HAP-1 (cell line): Measurements from ENCODE around the gene TMEFF2.

Experiments used
- DNase-seq, 2 experiments: peaks; one replicate each; pipeline ENCODE4 v3.0.0-alpha.2; 2016 to 2020; ENCODE audit warnings: low spot score in 2 of 2
- H3K27me3 ChIP-seq: fragments of 250-450 bp; sonication (Bioruptor Pico); 2 replicates; pipeline ENCODE4 v1.5.1; 2020; ENCODE audit warnings: low read depth, mild to moderate bottlenecking, moderate library complexity
- H3K36me3 ChIP-seq: fragments of 250-450 bp; sonication (Bioruptor Pico); replicated peaks from 2 replicates; pipeline ENCODE4 v1.5.1; 2020; ENCODE audit warnings: mild to moderate bottlenecking
- H3K4me1 ChIP-seq: fragments of 250-450 bp; sonication (Bioruptor Pico); 2 replicates; pipeline ENCODE4 v1.5.1; 2020; ENCODE audit warnings: mild to moderate bottlenecking
- H3K4me3 ChIP-seq: fragments of 250-450 bp; sonication (Bioruptor Pico); 2 replicates; pipeline ENCODE4 v1.5.1; 2020; ENCODE audit warnings: mild to moderate bottlenecking, moderate library complexity
- H3K9me3 ChIP-seq: fragments of 250-450 bp; sonication (Bioruptor Pico); 2 replicates; pipeline ENCODE4 v1.5.1; 2020; ENCODE audit warnings: mild to moderate bottlenecking, moderate library complexity
- in situ Hi-C: fragments of 300-500 bp; cut with MboI; formaldehyde crosslinking; loops from 3 replicates; pipeline ENCODE4 v1.14.3; 2020; ENCODE audit warnings: low sequenced_read_pairs, inconsistent platforms, mixed read lengths

The TMEFF2 gene

GRCh38 chr2:192029089-192029488 lies 165.6 kb downstream of the TMEFF2 start:
- Histone ChIP-seq H3K36me3 (no peaks in the 10 kb centered on the region), H3K9me3 (no peaks in the 10 kb centered on the region), H3K4me3 (no peak overlapping the region), H3K27me3 (no peaks in the 10 kb centered on the region), H3K4me1 (0 out of 2 replicates have a peak, but pooled peaks cover 10% of the 10 kb centered on the region)
- peak; percentile 42 to 63 for DNase-seq
- in situ Hi-C loops, result no loop called here

DNA sequence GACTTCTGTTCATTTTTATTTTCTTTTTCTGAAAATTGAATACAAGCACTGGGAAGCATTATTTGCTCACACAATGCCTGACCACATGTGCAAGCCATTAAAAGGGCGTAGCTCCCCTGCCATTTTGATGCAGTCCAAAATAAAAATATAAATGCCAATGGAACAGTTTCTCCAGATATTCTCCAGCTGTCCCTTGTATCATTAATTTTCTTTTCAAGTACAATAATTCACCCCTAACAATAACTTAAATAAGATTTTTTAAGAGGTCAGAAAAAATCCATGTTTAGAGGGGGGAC lies 168.0 kb downstream of the TMEFF2 start:
- in situ Hi-C loops, result no loop called here
- no peaks in the 10 kb centered on the region for H3K9me3 ChIP-seq
- H3K36me3 ChIP-seq, result no peaks in the 10 kb centered on the region
- H3K4me1 ChIP-seq, result 0 out of 2 replicates have a peak, but pooled peaks cover 10% of the 10 kb centered on the region
- peak in 1 of 2 experiments; percentile 17 for DNase-seq
- H3K4me3 ChIP-seq, result no peak overlapping the region
- H3K27me3 ChIP-seq, result no peaks in the 10 kb centered on the region

- no peak overlapping the region for H3K4me3 ChIP-seq
- no peaks in the 10 kb centered on the region for H3K36me3 ChIP-seq
- H3K9me3 ChIP-seq, result no peaks in the 10 kb centered on the region
- in situ Hi-C loops, result no loop called here
- peak in 1 of 2 experiments; percentile 32 for DNase-seq
- 0 out of 2 replicates have a peak, but pooled peaks cover 10% of the 10 kb centered on the region for H3K4me1 ChIP-seq
- H3K27me3 ChIP-seq, result no peaks in the 10 kb centered on the region
Observed at GRCh38 chr2:192026059-192026824, 168.5 kb downstream of the TMEFF2 start.

DNA sequence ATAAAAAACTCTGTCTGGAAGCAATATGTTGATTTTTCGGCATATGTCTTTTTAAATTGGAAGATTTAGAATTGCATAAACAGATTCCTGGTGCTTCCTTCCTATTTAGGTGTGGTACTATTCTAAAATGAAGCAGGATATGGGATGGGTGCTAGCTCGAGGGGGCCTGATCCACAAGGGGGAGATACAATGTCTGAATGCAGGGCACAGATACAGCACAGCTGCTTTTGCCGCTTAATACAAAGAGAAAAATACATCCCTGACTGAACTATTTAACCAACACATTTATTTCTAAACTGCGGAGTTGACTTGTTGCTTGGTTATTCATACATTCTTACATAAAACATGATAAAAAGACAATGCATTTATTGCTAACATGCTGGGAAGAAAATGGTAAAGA lies 169.1 kb downstream of the TMEFF2 start:
- Histone ChIP-seq H3K4me3 (no peak overlapping the region), H3K4me1 (0 out of 2 replicates have a peak, but pooled peaks cover 10% of the 10 kb centered on the region), H3K9me3 (no peaks in the 10 kb centered on the region), H3K36me3 (no peaks in the 10 kb centered on the region), H3K27me3 (no peaks in the 10 kb centered on the region)
- in situ Hi-C loops, result no loop called here
- DNase-seq, result no peak

GRCh38 chr2:192023006-192023405 lies 171.7 kb downstream of the TMEFF2 start:
- H3K9me3 ChIP-seq, result no peaks in the 10 kb centered on the region
- H3K27me3 ChIP-seq, result no peaks in the 10 kb centered on the region
- DNase-seq, result no peak
- H3K4me3 ChIP-seq, result no peak overlapping the region
- 0 out of 2 replicates have a peak, but pooled peaks cover 10% of the 10 kb centered on the region for H3K4me1 ChIP-seq
- H3K36me3 ChIP-seq, result no peaks in the 10 kb centered on the region
- in situ Hi-C loops, result no loop called here

- no peaks in the 10 kb centered on the region for H3K27me3 ChIP-seq
- H3K4me3 ChIP-seq, result no peak overlapping the region
- no peaks in the 10 kb centered on the region for H3K9me3 ChIP-seq
- no peaks in the 10 kb centered on the region for H3K36me3 ChIP-seq
- H3K4me1 ChIP-seq, result no peaks in the 10 kb centered on the region
- DNase-seq, result no peak
- in situ Hi-C loops, result no loop called here
Observed at GRCh38 chr2:192017844-192018243, 176.9 kb downstream of the TMEFF2 start.

- H3K4me3 ChIP-seq, result no peak overlapping the region
- H3K36me3 ChIP-seq, result no peaks in the 10 kb centered on the region
- DNase-seq, result no peak
- H3K27me3 ChIP-seq, result no peaks in the 10 kb centered on the region
- in situ Hi-C loops, result no loop called here
- no peaks in the 10 kb centered on the region for H3K9me3 ChIP-seq
- H3K4me1 ChIP-seq, result no peaks in the 10 kb centered on the region
Observed at GRCh38 chr2:192016265-192016664, 178.5 kb downstream of the TMEFF2 start.

DNA sequence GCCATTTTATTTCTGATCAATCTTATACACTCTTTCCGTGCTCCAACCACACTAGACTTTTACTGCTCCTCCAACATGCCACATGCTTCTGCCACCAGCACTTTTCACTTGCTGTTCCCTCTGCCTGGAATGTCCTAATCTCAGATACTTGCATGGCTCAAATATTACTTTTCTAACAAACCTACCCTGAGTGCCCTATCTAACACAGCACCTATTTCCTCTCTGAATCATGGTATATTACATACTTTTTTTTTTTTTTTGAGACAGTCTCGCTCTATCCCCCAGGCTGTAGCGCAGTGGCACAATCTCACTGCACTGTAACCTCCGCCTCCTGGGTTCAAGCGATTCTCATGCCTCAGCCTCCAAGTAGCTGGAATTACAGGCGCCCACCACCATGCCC lies 181.5 kb downstream of the TMEFF2 start:
- peaks cover under 1% of the 10 kb centered on the region; the same call in 1 of the 2 replicates for H3K4me1 ChIP-seq
- no peak overlapping the region for H3K4me3 ChIP-seq
- no peaks in the 10 kb centered on the region for H3K36me3 ChIP-seq
- in situ Hi-C loops, result no loop called here
- no peak for DNase-seq
- no peaks in the 10 kb centered on the region for H3K27me3 ChIP-seq
- H3K9me3 ChIP-seq, result no peaks in the 10 kb centered on the region

- Histone ChIP-seq H3K9me3 (no peaks in the 10 kb centered on the region), H3K36me3 (no peaks in the 10 kb centered on the region), H3K27me3 (no peaks in the 10 kb centered on the region), H3K4me1 (peaks cover 3% of the 10 kb centered on the region; the same call in 1 of the 2 replicates), H3K4me3 (no peak overlapping the region)
- in situ Hi-C loops, result no loop called here
- no peak for DNase-seq
Observed at GRCh38 chr2:192011196-192011595, 183.5 kb downstream of the TMEFF2 start.

GRCh38 chr2:192010073-192010472 lies 184.7 kb downstream of the TMEFF2 start:
- in situ Hi-C loops, result no loop called here
- Histone ChIP-seq H3K36me3 (no peaks in the 10 kb centered on the region), H3K9me3 (no peaks in the 10 kb centered on the region), H3K27me3 (no peaks in the 10 kb centered on the region), H3K4me3 (no peak overlapping the region), H3K4me1 (peaks cover 6% of the 10 kb centered on the region)
- DNase-seq, result no peak

DNA sequence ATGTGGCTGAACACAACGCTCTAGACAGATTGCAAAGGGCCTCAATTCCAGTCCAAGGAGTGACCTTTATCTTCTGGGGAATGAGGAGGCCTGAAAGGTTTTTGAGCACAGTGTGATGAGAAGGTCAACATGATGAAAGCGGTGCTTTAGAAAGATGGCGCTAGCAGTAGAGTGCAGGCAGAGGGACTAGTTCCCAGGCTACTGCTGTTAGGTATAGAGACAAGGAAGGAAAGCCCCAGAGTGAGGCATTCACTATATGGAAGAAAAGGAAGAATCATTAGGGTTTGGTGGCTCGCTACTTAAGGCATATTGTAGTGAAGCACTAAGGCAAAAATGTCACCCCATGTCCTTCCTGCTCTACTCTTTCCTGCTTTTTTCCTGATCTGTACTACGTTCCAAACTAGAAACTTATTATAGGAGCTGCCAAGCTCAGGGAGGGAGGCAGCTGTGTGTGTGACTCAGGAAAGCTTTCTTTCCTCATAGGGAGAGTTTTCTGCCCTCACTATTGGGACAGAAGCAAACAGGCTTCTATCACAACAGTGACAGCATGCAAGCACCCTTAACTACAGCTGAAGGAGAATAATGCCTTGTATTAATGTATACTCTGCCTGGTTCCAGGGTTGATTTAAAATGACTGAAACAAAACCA lies 187.0 kb downstream of the TMEFF2 start:
- in situ Hi-C loops, result no loop called here

GRCh38 chr2:192005211-192005610 lies 189.5 kb downstream of the TMEFF2 start:
- no peak for DNase-seq
- Histone ChIP-seq H3K9me3 (no peaks in the 10 kb centered on the region), H3K27me3 (no peaks in the 10 kb centered on the region), H3K4me1 (peaks cover 16% of the 10 kb centered on the region), H3K4me3 (no peak overlapping the region), H3K36me3 (no peaks in the 10 kb centered on the region)
- in situ Hi-C loops, result no loop called here

More for the DNA sequence above, 187.0 kb downstream of the TMEFF2 start:
- H3K4me3 ChIP-seq, result no peak overlapping the region
- H3K36me3 ChIP-seq, result no peaks in the 10 kb centered on the region
- H3K4me1 ChIP-seq, result peaks cover 16% of the 10 kb centered on the region
- H3K9me3 ChIP-seq, result no peaks in the 10 kb centered on the region
- no peaks in the 10 kb centered on the region for H3K27me3 ChIP-seq
- DNase-seq, result no peak

- H3K36me3 ChIP-seq, result no peaks in the 10 kb centered on the region
- in situ Hi-C loops, result no loop called here
- peak in 1 of 2 experiments; percentile 36 for DNase-seq
- H3K27me3 ChIP-seq, result no peaks in the 10 kb centered on the region
- H3K4me1 ChIP-seq, result peaks cover 16% of the 10 kb centered on the region
- no peaks in the 10 kb centered on the region for H3K9me3 ChIP-seq
- no peak overlapping the region for H3K4me3 ChIP-seq
Observed at GRCh38 chr2:192004188-192004963, 190.4 kb downstream of the TMEFF2 start.

DNA sequence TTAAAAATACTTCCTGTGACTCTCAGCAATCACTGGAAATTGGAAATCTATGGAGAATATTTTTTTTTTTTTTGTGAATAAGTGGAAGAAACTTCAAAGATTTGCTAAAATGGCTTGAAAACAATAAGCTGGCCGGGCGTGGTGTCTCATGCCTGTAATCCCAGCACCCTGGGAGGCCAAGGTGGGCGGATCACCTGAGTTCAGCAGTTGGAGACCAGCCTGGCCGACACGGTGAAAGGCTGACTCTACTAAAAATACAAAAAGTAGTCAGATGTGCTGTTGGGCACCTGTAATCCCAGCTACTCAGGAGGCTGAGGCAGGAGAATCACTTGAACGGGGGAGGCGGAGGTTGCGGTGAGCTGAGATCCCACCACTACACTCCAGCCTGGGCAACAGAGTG lies 192.3 kb downstream of the TMEFF2 start:
- Histone ChIP-seq H3K4me1 (peaks cover 13% of the 10 kb centered on the region), H3K9me3 (no peaks in the 10 kb centered on the region), H3K27me3 (no peaks in the 10 kb centered on the region), H3K36me3 (no peaks in the 10 kb centered on the region), H3K4me3 (no peak overlapping the region)
- in situ Hi-C loops, result no loop called here
- DNase-seq, result no peak
